Subcutaneous abdominal adipose tissue (tissue), 5 donors: Measurements from ENCODE around the gene AP1S1.
"Not testable (repeated sequence)": the region's sequence is repeated elsewhere in the genome, so short reads cannot be mapped to it uniquely, and the experiment has no call there.

Experiments
- H3K27ac ChIP-seq: one replicate; pipeline ENCODE4 v1.7.0; 2013; ENCODE audit warnings: low read depth, mild to moderate bottlenecking, inconsistent platforms, low read length, moderate library complexity
- H3K27me3 ChIP-seq, 5 donors: one replicate each; pipeline ENCODE4 v1.7.0; 2013; ENCODE audit warnings: low read length in 5 of 5, inconsistent platforms in 1 of 5; ENCODE audit not compliant: control insufficient read depth in 5 of 5, insufficient read depth in 4 of 5
- H3K36me3 ChIP-seq, 5 donors: one replicate each; pipeline ENCODE4 v1.7.0; 2013; ENCODE audit warnings: low read length in 5 of 5; ENCODE audit not compliant: control insufficient read depth in 5 of 5, insufficient read depth in 5 of 5
- H3K4me1 ChIP-seq, 5 donors: one replicate each; pipeline ENCODE4 v1.7.0; 2013; ENCODE audit warnings: low read length in 5 of 5, mild to moderate bottlenecking in 3 of 5, moderate library complexity in 1 of 5; ENCODE audit not compliant: control insufficient read depth in 5 of 5, insufficient read depth in 5 of 5
- H3K4me3 ChIP-seq, 5 donors: one replicate each; pipeline ENCODE4 v1.7.0; 2013; ENCODE audit warnings: low read length in 5 of 5, low read depth in 1 of 5
- H3K9ac ChIP-seq, 5 donors: one replicate each; pipeline ENCODE4 v1.7.0; 2013; ENCODE audit warnings: low read length in 5 of 5, mild to moderate bottlenecking in 4 of 5, moderate library complexity in 3 of 5
- H3K9me3 ChIP-seq, 5 donors: one replicate each; pipeline ENCODE4 v1.7.0; 2013; ENCODE audit warnings: low read length in 5 of 5; ENCODE audit not compliant: control insufficient read depth in 5 of 5
- donor health status: healthy.
- donor health status: healthy.
- donor health status: healthy.
- donor health status: healthy.
- donor health status: healthy.

AP1S1 gene

DNA sequence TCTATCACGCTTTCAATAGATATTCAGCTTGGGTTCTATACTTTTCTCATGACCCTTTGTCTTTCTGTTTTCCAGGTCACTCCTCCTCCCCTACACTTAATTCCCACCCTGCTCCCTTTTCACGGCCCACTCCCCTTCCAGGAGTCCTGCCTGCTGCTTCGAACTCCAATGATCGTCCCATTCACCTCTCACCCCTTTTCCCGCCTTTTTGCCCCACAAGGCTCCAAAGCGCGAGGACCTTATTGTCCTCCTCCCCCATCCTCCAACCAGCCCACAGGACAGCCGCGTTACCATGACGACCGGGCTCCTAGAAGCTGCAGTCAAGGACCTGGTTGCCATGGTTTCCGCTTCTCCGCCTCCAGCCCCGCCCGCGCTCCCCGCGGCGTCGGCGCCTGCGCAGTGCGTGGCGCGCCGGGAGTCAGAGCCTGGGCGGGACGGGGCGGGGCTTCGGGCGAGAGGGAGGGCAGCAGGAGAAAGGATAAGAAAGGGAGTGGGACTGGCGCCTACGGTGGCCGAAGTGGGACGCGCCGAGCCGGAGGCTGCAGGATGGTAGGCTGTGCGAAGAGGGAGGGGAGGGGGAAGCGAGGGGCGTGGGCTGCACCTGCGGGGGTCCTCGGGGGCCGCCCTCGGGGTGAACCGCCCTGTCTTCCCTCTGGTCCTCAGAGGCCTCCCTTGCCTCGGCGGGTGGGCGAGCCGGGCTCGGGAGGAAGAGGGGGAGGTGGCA is at the start of gene AP1S1:
TSS of gene AP1S1 (plus strand) at position 508 of the 724 bp plus-strand sequence. CDS start at position 547, 39 bp downstream.
- H3K9me3 ChIP-seq: no peaks in the 10 kb centered on the region
- H3K9ac ChIP-seq: peak within 1 kb of the TSS in 4 of 5 donors; percentile 48 to 84 (median 72)
- H3K4me1 ChIP-seq: peaks cover 0 to 18% (median 11%) of the 10 kb centered on the region in 5 donors
- peak within 1 kb of the TSS; percentile 67 to 78 (median 72) for H3K4me3 ChIP-seq
- H3K36me3 ChIP-seq: peaks cover 0 to 24% (median 20%) of the 10 kb centered on the region in 5 donors
- H3K27me3 ChIP-seq: peaks cover 0 to 3% (median 0%) of the 10 kb centered on the region in 5 donors
- no peak within 1 kb of the TSS for H3K27ac ChIP-seq

DNA sequence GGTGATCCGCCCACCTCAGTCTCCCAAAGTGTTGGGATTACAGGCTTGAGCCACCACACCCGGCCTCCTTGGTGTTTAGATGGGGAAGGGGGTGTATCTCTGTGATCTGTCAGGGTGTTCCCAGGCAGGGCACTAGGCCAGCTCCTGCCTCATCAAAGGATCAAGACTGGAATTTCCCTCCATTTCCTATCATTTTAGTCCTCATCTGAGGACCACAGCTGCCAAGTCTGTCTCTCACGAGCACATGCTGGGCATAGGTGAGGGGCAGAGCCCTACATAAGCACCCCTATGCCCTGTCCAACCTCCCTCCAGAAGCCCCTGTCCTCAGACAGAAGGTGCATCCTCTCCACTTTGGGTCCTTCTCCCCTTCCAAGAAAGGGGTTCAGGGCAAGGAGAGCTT is 49.5 kb upstream of the AP1S1 start:
- H3K27ac ChIP-seq: no peak overlapping the region
- peaks cover 9 to 43% (median 34%) of the 10 kb centered on the region in 5 donors for H3K4me1 ChIP-seq
- H3K27me3 ChIP-seq: no peaks in the 10 kb centered on the region
- H3K9me3 ChIP-seq: no peaks in the 10 kb centered on the region
- no peak overlapping the region for H3K9ac ChIP-seq
- H3K4me3 ChIP-seq: no peak overlapping the region
- H3K36me3 ChIP-seq: no peaks in the 10 kb centered on the region

DNA sequence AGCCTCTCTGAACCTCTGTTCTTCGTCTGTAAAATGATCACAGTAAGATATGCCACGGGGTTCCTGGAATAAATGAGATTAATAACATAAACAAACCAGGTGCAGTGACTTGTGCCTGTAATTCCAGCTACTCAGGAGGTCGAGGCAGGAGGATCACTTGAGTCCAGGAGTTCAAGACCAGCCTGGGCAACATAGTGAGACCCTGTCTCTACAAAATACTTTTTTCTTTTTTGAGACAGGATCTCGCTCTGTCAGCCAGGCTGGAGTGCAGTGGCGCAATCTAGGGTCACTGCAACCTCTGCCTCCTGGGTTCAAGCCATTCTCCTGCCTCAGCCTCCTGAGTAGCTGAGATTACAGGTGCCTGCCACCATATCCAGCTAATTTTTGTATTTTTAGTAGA is 49.0 kb upstream of the AP1S1 start:
- not testable (repeated sequence) for H3K27ac ChIP-seq, H3K36me3 ChIP-seq, H3K9ac ChIP-seq, H3K9me3 ChIP-seq, H3K27me3 ChIP-seq, H3K4me3 ChIP-seq
- peaks cover 9 to 39% (median 29%) of the 10 kb centered on the region in 5 donors for H3K4me1 ChIP-seq

DNA sequence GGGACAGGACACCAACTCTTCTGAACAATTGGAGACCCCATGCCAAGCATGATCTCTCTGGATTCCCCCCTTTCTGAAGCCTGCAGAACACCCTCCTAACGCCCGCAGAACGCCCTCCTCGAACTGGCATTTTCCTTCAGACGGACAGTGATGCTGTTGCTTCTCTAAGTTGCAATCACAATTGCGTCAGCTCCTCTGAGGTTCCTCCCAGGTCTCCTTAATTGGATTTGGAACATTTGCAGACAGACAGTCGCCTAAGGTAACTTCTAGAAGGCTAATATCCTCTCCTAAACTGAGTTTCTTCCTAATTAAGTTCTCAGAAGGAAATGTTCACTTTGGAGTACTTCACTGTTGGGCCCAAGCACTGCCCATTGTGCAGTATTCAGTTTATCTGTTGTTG is 47.9 kb upstream of the AP1S1 start:
- no peak overlapping the region for H3K4me3 ChIP-seq
- no peaks in the 10 kb centered on the region for H3K36me3 ChIP-seq
- H3K27ac ChIP-seq: no peak overlapping the region
- H3K4me1 ChIP-seq: peaks cover 5 to 35% (median 23%) of the 10 kb centered on the region in 5 donors
- no peaks in the 10 kb centered on the region for H3K27me3 ChIP-seq
- no peak overlapping the region for H3K9ac ChIP-seq
- H3K9me3 ChIP-seq: no peaks in the 10 kb centered on the region

DNA sequence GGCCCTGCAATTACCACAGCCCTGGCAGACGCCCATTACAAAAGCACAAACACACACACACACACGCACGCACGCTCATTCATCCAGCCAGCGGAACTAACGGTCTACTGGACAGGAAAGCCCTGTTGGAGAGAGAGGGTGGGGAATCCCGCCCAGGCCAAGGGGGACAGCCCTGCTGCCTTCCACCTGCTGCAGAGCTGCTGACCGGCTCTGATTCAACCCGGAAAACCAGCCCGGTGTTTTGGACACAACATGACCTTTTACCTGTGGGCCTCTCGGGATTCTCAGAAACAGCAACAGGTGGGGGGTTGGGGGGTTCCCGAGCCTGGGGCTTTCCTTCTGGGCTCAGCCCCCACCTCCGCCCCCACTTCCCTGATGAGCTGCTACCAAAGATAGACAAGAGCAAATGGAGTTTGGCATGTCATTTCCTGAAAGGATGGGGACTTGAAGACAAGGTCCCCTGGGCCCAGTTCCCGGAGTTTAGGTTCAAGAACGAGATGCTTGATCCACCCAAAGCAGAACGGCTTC is 45.9 kb upstream of the AP1S1 start:
- H3K9ac ChIP-seq: no peak overlapping the region
- H3K9me3 ChIP-seq: no peaks in the 10 kb centered on the region
- no peaks in the 10 kb centered on the region for H3K27me3 ChIP-seq
- no peak overlapping the region for H3K4me3 ChIP-seq
- H3K36me3 ChIP-seq: no peaks in the 10 kb centered on the region
- peak overlapping the region; percentile 41 for H3K27ac ChIP-seq
- H3K4me1 ChIP-seq: peaks cover 5 to 45% (median 26%) of the 10 kb centered on the region in 5 donors

DNA sequence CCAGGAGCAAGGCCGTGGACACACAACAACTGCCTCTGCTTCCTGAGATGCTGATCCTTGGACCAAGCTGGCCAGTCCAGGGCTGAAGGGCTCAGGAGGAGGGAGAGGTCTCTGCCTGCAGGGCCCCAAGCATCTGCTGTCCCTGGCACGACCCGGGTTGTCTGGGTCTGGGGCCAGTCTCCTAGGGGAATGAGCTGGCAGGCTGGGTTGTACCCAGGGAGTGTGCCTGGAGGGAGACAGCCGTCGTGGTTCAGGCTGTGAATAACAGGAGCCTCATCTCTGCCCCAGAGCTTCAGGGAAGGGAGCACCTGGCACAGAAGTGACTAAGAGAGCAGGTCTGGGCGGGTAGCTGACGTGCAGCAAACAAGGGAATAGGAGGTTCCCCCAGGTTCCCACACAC is 45.3 kb upstream of the AP1S1 start:
- no peaks in the 10 kb centered on the region for H3K9me3 ChIP-seq
- H3K36me3 ChIP-seq: no peaks in the 10 kb centered on the region
- H3K27me3 ChIP-seq: peaks cover 0 to under 1% (median 0%) of the 10 kb centered on the region in 5 donors
- H3K4me3 ChIP-seq: no peak overlapping the region
- no peak overlapping the region for H3K9ac ChIP-seq
- H3K27ac ChIP-seq: peak overlapping the region; percentile 41
- H3K4me1 ChIP-seq: peaks cover 5 to 44% (median 26%) of the 10 kb centered on the region in 5 donors

DNA sequence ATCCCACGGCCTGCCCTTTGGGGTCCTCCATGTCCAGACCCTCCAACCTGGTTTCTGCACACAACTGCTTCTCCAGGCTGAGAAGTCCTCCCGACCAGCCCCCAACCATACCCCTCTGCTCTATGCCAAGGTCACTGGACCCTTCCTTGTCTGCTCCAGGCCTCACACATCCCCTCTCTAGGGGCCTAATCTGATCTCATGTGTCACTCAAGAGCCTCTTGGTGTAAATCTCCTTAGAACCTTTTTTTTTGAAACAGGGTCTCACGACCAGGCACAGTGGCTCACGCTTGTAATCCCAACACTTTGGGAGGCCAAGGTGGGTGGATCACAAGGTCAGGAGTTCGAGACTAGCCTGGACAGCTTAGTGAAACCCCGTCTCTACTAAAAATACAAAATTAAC is 44.9 kb upstream of the AP1S1 start:
- no peak overlapping the region for H3K9ac ChIP-seq
- no peaks in the 10 kb centered on the region for H3K36me3 ChIP-seq
- H3K27ac ChIP-seq: peak overlapping the region; percentile 41
- H3K4me3 ChIP-seq: no peak overlapping the region
- peaks cover 0 to 3% (median 0%) of the 10 kb centered on the region in 5 donors for H3K27me3 ChIP-seq
- H3K4me1 ChIP-seq: peaks cover 5 to 39% (median 23%) of the 10 kb centered on the region in 5 donors
- no peaks in the 10 kb centered on the region for H3K9me3 ChIP-seq

DNA sequence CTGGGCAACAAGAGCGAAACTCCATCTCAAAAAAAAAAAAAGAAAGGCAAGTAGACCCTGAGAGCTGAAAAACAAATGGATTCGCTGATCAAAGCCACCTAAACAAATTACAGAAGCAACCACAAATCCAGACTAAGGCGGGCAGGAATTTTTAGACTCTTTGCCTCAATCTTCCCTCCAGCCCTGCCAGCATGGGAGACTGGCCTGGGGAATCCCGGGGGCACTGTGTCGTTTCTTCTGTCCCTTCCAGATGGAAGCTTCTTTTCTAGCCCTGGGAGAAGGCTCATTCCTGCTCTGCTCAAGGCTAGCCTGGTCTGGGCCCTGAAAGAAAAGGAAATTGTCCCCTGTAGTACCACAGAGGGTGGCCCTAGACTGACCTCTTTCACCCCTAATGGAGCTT is 43.0 kb upstream of the AP1S1 start:
- peaks cover 5 to 33% (median 19%) of the 10 kb centered on the region in 5 donors for H3K4me1 ChIP-seq
- H3K9me3 ChIP-seq: no peaks in the 10 kb centered on the region
- no peak overlapping the region for H3K4me3 ChIP-seq
- no peaks in the 10 kb centered on the region for H3K36me3 ChIP-seq
- H3K9ac ChIP-seq: no peak overlapping the region
- peaks cover 0 to 3% (median 0%) of the 10 kb centered on the region in 5 donors for H3K27me3 ChIP-seq
- H3K27ac ChIP-seq: peak overlapping the region; percentile 44

DNA sequence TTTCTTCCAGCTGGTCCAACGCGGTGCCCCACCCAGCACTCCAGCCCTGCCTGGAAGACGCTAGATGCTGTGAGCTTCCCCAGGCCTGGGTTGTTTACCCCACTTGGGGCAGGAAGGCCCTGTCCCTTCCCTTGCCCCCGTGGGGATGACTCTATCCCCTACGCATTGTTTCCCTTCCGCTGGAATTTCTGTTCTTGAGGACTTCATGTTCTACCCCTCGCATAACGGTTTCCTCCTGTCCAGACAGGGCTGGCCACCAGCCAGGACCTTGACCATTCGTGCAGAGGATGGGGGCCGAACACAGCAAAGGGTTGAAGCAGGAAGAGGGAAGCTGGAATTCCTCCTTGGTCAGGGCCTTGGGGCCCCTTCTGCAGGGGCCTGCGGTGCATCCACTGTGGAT is 42.0 kb upstream of the AP1S1 start:
- Histone ChIP-seq H3K4me3 (no peak overlapping the region), H3K9me3 (no peaks in the 10 kb centered on the region), H3K27me3 (peaks cover 0 to 3% (median 0%) of the 10 kb centered on the region in 5 donors), H3K9ac (no peak overlapping the region), H3K4me1 (peaks cover 5 to 33% (median 19%) of the 10 kb centered on the region in 5 donors), H3K36me3 (no peaks in the 10 kb centered on the region), H3K27ac (peak overlapping the region; percentile 44)

DNA sequence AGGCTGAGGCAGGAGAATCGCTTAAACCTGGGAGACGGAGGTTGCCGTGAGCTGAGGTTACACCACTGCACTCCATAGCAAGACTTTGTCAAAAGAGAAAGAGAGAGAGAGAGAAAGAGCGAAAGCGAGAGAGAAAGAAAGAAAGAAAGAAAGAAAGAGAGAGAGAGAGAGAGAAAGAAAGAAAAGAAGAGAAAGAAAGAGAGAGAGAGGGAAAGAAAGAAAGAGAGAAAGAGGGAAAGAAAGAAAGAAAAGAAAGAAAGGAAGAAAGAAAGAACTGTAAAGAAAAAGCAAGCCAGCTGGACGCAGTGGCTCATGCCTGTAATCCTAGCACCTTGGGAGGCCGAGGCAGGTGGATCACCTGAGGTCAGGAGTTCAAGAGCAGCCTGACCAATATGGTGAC is 41.1 kb upstream of the AP1S1 start:
- H3K9ac ChIP-seq, H3K9me3 ChIP-seq, H3K27ac ChIP-seq, H3K4me3 ChIP-seq, H3K36me3 ChIP-seq, H3K27me3 ChIP-seq: not testable (repeated sequence)
- peaks cover 3 to 27% (median 12%) of the 10 kb centered on the region in 5 donors for H3K4me1 ChIP-seq
